DLD1 (cell line): Measurements from ENCODE around the gene SMNDC1.
"Not testable (repeated sequence)": the region's sequence is repeated elsewhere in the genome, so short reads cannot be mapped to it uniquely, and the experiment has no call there.

Experiments
- in situ Hi-C: cut with HindIII; loops from 2 replicates; pipeline ENCODE4 v1.10.0; 2017; ENCODE audit warnings: low sequenced_read_pairs

The SMNDC1 gene

GRCh38 chr10:110259317-110259716, 45.4 kb downstream of the SMNDC1 start:
- in situ Hi-C loops: no loop called here

- in situ Hi-C loops: no loop called here
These were observed 46.2 kb downstream of the SMNDC1 start for GRCh38 chr10:110258542-110258941.

DNA sequence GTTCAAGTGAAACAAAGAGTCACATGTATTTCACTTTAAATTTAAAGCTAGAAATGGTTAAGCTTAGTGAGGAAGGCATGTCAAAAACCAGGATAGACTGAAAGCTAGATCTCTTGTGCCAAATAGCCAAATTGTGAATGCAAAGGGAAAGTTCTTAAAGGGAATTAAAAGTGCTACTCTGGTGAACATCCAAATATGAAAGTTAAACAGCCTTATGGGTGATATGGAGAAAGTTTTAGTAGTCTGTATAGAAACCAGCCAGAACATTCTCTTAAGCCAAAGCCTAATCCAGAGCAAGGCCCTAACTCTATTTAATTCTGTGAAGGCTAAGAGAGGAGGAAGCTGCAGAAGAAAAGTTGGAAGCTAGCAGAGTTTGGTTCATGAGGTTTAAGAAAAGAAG, 50.3 kb downstream of the SMNDC1 start:
- in situ Hi-C loops: no loop called here

GRCh38 chr10:110252151-110252550, 52.6 kb downstream of the SMNDC1 start:
- in situ Hi-C loops: no loop called here

DNA sequence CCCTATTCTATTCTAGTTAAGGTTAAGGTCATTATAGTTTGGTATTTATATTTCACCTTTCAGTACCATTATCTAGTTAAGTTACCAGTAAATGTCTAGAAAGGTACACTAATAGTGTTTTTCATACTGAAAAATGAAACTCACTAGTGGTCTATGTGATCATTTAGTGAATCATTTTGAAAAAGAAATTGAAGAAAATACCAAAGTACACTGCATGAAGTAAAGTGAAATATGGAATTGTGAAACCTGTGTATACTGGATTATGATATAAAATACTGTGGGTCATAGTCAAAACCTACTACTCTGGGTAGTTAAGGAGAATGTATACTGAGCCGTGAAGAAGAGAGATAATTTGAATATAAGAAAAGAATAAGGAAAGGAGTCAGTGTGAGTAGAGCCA, 53.3 kb downstream of the SMNDC1 start:
- in situ Hi-C loops: not testable (repeated sequence)

DNA sequence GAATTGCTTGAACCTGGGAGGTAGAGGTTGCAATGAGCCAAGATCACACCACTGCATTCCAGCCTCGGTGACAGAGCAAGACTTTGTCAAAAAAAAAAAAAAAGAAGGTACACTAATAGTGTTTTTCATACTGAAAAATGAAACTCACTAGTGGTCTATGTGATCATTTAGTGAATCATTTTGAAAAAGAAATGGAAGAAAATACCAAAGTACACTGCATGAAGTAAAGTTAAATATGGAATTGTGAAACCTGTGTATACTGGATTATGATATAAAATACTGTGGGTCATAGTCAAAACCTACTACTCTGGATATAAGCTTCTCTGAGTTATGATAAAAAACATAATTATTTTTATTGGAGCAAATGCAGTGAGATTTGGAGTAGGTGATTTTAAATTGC, 55.2 kb downstream of the SMNDC1 start:
- in situ Hi-C loops: not testable (repeated sequence)

GRCh38 chr10:110247833-110248232, 56.9 kb downstream of the SMNDC1 start:
- in situ Hi-C loops: not testable (repeated sequence)

- in situ Hi-C loops: no loop called here
These were observed 60.2 kb downstream of the SMNDC1 start for GRCh38 chr10:110244550-110244949.

- in situ Hi-C loops: no loop called here
These were observed 62.2 kb downstream of the SMNDC1 start for GRCh38 chr10:110242511-110242910.

- in situ Hi-C loops: no loop called here
These were observed 62.9 kb downstream of the SMNDC1 start for GRCh38 chr10:110241841-110242240.

DNA sequence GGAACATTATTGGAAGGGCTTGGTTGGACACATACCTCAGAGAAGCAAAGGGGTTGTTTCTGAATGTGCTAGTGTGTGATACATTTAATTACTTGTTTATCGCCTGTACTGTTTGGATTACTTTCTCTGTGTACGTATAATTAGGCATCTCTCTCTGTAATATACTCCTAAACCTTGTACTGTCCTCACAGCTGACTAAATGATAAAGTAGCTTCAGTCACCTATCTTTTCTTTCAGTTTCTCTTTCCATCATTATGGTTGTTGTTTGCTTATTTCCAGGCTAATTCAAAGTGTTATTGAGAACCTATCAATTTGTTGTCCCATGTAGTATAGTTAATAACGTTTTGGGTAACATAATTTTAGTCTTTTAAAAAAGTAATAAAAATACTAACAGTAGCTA, 63.3 kb downstream of the SMNDC1 start:
- in situ Hi-C loops: no loop called here
